RWPE1 (cell line): ENCODE measurements around the gene SNAPC4.

Source experiments
- CTCF ChIA-PET: fragments of 350-600 bp; sonication (Branson Sonifier 250); formaldehyde crosslinking; extraction: SDS; loops from one replicate; lab custom pipeline; 2021; lab: Yijun Ruan, JAX
- POLR2A ChIA-PET: fragments of 400-600 bp; formaldehyde crosslinking; extraction: SDS; loops from one replicate; lab custom pipeline; 2020; ENCODE audit warnings: antibody characterized with exemption; ENCODE audit not compliant: low non-redundant PET; lab: Yijun Ruan, JAX
- DNase-seq: peaks from one replicate; pipeline ENCODE4 v3.0.0; 2012; ENCODE audit warnings: low spot score
- H3K27ac ChIP-seq: fragments of 450-650 bp; 2 replicates; pipeline ENCODE4 v1.5.1; 2017
- TF ChIP-seq, protein P1 (sequence below): fragments of 450-650 bp; conservative IDR thresholded peaks from 2 replicates; pipeline ENCODE4 v1.5.1; 2017; ENCODE audit warnings: low read depth, mild to moderate bottlenecking

The SNAPC4 gene

GRCh38 chr9:136405481-136405880 is 5.5 kb upstream of the SNAPC4 start:
- H3K27ac ChIP-seq = peak overlapping the region; percentile 78
- POLR2A ChIA-PET = no interaction called here
- DNase-seq = no peak
- CTCF ChIA-PET = no interaction called here
- TF ChIP-seq, protein P1, sequence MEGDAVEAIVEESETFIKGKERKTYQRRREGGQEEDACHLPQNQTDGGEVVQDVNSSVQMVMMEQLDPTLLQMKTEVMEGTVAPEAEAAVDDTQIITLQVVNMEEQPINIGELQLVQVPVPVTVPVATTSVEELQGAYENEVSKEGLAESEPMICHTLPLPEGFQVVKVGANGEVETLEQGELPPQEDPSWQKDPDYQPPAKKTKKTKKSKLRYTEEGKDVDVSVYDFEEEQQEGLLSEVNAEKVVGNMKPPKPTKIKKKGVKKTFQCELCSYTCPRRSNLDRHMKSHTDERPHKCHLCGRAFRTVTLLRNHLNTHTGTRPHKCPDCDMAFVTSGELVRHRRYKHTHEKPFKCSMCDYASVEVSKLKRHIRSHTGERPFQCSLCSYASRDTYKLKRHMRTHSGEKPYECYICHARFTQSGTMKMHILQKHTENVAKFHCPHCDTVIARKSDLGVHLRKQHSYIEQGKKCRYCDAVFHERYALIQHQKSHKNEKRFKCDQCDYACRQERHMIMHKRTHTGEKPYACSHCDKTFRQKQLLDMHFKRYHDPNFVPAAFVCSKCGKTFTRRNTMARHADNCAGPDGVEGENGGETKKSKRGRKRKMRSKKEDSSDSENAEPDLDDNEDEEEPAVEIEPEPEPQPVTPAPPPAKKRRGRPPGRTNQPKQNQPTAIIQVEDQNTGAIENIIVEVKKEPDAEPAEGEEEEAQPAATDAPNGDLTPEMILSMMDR = no peak

- TF ChIP-seq, protein P1 = no peak
- CTCF ChIA-PET = interaction anchor here (0.6 kb wide), 1 partner anchor 11 kb away, joined by 3 read pairs; no protein-coding TSS in a partner anchor
- no peak for DNase-seq
- peak overlapping the region; percentile 78 for H3K27ac ChIP-seq
- POLR2A ChIA-PET = no interaction called here
Observed at GRCh38 chr9:136404801-136405136, 4.8 kb upstream of the SNAPC4 start.

DNA sequence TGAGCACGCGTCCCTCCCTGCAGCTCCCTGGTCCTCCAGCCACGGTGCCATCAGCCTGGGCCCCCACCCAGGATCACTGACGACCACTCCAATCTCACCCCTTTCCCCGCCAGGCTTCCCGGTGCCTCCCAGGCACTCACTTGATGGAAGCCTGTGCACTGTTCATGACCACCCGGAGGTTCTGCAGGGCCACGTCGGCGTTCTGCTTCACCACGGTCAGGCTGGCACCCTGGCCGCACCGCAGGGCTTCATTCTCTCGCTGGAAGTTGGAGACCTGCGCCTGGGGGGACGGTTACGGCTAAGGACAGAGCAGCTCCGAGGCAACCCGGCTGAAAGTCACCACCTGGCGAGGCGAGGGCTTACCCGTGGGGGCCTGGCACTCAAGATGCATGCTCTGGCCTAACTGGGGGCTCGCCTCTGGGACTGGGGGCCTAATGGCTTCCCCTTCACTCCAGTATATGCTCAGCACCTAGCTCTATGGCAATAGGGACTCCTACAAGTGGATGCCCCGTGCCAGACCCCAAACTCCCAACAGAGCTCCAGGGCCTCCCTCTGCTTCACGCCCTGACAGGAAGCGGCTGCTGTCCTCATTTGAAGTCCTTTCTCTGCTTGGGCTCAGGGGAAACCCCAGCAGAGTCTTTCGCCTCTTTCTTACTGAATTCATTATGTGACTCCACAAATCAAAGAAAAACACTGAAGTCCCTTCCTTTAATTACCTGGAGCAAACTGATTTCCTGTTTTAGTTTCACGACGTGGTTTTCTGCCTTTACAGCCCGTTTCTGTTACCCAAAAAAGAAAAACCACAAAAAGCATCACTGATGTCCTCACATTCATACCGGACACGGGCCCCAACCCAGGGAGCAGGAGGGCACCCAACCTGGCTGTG is 4.2 kb upstream of the SNAPC4 start:
- TF ChIP-seq, protein P1 = no peak
- DNase-seq = no peak
- peak overlapping the region; percentile 78 for H3K27ac ChIP-seq
- CTCF ChIA-PET = interaction anchor here (0.6 to 0.9 kb wide), 3 partner anchors 10 to 40 kb away, joined by 3 to 6 read pairs (median 3); partner anchors contain the start of gene DNLZ
- POLR2A ChIA-PET = no interaction called here

- TF ChIP-seq, protein P1 = no peak
- H3K27ac ChIP-seq = peak overlapping the region; percentile 78
- POLR2A ChIA-PET = no interaction called here
- CTCF ChIA-PET = interaction anchor here (0.6 to 1.0 kb wide), 3 partner anchors 21 to 44 kb away, joined by 3 to 6 read pairs (median 6); partner anchors contain the start of gene DNLZ
- DNase-seq = no peak
Observed at GRCh38 chr9:136403538-136403914, 3.6 kb upstream of the SNAPC4 start.

DNA sequence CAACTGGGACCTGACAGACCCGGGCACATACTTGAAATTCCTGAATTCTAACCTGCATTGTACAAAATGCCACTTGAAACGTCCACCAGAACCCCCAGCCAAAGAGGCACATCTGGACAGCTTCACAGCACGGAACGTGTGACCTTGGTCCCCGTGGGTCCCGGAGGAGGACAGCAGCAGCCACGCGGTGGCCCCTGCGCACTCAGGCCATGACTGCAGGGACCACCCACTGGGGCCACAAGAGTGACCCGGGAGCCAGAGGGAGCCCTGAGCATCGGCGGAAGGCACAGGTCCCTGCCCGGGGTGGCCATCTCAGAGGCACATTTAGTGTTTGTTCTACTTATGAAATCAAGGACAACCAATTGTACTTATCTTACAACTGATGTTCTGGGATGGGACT is 2.1 kb upstream of the SNAPC4 start:
- ChIA-PET CTCF (interaction anchor here (0.8 to 3.3 kb wide), 3 partner anchors 28 to 89 kb away, joined by 6 to 16 read pairs (median 9); partner anchors contain the start of genes CARD9 and DNLZ), POLR2A (interaction anchor here (0.6 kb wide), 1 partner anchor 24 kb away, joined by 4 read pairs; no protein-coding TSS in a partner anchor)
- H3K27ac ChIP-seq = peak overlapping the region; percentile 79
- no peak for DNase-seq
- TF ChIP-seq, protein P1 = no peak

DNA sequence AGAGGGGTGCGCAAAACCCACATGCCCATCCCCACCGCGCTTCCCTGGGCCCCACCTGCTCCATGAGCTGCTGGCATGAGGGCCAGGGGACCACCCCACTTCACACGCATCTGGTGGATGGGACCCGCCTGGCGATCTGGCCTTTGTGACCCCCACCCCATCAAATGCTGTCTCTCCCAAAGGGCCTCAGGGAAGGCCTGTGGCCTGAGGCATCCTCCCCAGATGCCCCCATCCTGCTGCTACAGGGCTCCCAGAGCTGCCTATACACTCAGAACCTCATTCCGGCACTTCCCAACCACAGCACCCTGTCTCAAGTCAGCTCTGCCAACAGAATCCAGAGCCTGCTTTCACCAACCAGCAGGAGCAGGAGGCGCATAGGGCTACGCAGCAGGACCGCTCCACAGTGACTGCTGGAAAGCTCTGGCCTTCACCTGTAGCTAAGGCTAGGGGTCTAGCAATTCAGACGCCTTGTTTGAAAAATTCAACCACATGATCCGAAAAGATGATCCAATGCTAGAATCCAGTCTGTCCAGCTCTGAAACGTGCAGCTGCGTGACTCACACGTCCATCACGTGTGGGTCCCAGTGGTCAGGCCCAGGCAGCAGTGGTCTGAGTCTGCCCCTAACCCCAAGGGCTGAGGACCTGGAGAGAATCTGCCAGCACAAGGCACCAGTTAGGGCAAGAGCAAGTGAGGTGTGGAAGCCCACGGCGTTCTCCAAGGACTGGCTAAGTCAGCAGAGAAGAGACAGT is 1.4 kb upstream of the SNAPC4 start:
- H3K27ac ChIP-seq = peak overlapping the region; percentile 79
- POLR2A ChIA-PET = interaction anchor here (1.1 kb wide), 1 partner anchor 8 kb away, joined by 4 read pairs; the partner anchor contains the start of genes ENTR1 and PMPCA
- TF ChIP-seq, protein P1 = no peak
- DNase-seq = peak; percentile 44
- CTCF ChIA-PET = interaction anchor here (0.5 to 3.3 kb wide), 14 partner anchors 8 to 842 kb away, joined by 3 to 18 read pairs (median 4); partner anchors contain the start of genes CARD9, DNLZ, ENTR1 and PMPCA
